Stimulated activated CD4-positive, alpha-beta T cell treated with anti-CD3 and anti-CD28 coated beads, Interleukin-15, amount 100 ng/mL, for 48 hours (primary cell): Measurements from ENCODE around the gene TMEM151A.

Source experiments
- DNase-seq, 2 donors: peaks; one replicate each; pipeline ENCODE4 v3.0.0-alpha.2; 2020; ENCODE audit warnings: low read depth in 2 of 2

Gene TMEM151A

GRCh38 chr11:66283461-66284105 lies 8.1 kb upstream of the TMEM151A start:
- DNase-seq = no peak

- no peak for DNase-seq
These were observed 7.1 kb upstream of the TMEM151A start for GRCh38 chr11:66284526-66285078.

DNA sequence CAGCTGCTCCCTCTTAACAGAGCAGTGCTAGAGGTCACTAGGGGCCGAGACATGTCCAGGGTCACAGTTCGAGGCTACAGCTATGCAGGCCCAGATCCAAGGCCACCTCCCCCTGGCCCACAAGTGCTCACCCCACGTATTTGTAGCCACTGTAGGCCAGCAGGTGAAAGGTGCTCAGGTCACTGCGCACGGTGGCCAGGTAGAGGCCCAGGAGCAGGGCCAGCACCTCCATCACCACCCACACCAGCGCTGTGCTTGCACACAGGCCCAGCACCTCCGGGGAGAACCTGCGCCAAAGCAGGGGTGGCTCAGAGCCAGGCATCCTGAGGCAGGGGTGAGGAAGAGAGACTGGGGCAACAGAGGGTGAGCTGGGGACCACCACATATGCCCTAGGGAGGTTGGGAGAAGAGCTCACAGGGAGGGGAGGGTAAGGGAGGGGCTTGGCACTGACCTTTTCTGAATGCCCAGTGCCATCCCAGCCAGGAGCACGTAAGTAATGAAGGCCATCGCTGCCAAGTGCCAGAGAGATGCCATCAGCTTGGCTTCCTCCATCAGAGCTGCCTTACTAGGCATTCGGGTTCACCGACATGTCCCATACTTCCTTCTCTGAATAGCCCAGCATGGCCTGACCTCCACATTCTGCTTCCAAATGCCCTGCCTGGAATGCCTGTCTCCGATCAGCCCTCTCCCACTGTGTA lies 6.3 kb upstream of the TMEM151A start:
- no peak for DNase-seq

DNA sequence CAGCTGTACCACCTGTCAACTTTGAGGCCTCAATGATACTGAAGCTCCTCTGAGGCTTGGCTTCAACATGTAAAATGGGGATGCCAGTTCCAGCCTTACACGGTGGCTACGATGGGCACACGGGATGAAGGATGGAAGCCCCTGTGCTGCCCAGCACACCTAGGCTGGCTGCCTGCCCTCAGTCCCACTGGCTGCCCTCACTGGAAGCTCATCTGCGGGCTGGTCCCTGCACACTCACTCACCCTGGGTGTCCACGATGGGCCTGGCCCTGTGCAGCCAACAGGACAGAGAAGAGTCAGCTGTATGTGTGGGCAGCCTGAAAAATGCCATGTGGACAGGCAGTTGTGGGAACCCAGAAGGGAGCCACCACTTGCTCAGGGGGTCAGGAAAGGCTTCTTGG lies 5.0 kb upstream of the TMEM151A start:
- DNase-seq = no peak

GRCh38 chr11:66287211-66287888 lies 4.3 kb upstream of the TMEM151A start:
- no peak for DNase-seq

GRCh38 chr11:66287889-66288670 lies 3.6 kb upstream of the TMEM151A start:
- DNase-seq = no peak

- peak; percentile 97 for DNase-seq
These were observed 2.8 kb upstream of the TMEM151A start, which contains the start of gene YIF1A for GRCh38 chr11:66288671-66289547. TSS of gene YIF1A (minus strand) at chr11:66289143. CDS start at chr11:66288985, 158 bp downstream.

DNA sequence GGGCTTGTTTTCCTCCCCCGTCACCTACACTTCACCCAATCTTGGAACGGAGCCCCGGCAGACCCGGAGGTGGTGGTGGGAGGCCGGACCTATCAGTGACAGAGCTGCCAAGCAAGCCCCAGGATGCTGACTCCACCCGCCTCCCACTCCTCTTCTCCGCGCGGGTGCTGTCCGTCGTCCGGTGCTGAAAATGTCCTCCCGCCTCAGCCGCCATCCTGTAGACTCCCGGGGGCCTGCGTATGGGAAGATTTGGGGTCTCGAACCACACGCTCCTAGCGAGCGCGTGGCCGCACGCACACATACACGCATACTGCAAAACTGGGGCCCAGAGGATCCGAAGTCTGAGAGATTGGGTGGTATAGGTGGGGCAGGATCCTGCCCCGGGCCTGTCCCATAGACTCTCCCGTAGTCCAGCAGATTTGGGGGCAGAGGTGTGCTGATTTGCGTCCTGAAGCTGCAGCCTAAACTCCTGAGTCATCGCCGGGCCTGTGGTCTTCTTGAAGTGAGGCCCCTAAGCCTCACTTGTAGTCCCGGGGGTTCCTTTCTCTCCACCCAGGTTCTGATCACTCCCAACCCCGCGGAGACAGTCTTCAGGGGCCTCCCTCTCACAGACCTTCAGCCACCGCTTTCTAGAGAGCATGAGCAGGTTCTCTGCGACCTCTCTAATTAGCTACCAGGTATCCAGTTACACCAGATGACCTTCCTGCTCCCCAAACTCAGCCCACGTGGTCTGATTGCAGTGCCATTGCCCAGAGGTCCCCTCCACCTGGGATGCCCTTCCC lies 2.0 kb upstream of the TMEM151A start:
- DNase-seq = peak; percentile 77 to 80

DNA sequence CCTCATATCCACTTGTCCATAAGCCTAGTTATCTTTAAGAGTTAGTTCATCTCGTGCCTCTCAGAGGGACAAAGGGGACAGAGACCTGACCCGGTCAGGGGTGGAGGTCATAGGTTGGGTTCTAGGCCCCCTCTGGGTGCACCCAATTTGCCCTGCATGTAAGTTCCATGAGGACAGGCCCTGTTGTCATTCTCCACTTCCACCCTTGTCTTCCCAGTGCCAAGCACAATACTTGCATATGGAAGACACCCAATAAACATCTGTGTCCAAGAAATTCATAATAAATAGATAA lies 1.4 kb upstream of the TMEM151A start:
- no peak for DNase-seq

DNA sequence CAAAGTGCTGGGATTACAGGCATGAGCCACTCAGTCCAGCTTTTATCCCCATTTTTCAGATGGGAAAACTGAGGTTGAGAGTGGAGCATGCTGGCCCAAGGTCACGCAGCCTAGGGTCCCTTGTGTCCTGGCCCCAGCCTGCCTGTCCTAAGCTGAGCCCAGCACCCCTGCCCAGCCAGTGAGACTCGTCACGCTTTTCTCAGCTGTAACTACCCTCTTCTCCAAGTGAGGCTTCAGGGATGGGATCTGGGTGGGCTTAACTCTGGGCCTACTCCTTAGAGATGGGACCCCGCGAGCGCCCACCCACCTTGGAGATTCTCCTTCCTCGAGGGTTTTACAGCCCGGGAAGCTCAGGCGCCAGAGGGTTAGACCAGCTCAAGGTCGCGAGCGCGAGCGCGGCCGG lies 390 bp upstream of the TMEM151A start:
- no peak for DNase-seq

DNA sequence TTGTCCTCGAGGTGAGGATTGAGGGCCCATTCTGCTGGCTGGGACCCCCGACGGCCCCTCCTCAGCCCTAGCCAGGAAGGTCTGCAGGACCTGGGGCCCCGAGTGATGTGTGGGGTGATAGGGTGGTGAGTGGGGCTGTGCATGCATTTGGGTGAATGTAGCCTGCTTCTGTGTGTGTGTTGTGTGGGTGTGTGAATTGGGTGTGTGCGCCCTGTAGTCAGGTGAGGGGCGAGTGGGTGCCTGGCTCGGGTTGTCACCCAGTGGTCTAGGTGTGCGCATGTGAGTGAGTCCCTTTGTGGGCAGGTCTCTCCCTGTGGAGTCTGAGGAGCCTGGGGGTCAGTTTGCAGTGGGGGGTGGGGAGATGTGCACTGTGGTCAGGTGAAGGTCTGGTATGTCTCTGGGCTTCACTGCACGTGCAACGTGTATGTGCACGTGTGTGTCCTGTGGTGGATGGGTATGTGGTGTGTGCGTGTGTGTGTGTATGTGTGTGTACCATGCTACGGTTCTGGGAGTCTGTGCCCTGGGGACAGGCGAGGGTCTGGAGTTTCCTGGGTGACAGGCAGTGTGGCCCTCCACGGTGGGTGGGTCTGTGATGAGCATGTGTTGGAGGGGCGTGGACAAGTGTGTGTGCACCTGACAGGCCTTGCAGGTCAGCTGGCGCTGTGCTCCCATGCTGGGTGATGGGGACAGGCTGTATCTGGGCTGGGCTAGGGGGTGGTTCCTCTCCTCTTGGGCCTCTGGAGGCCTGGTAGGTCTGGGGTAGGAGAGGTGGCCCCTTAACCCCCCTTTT lies 1.0 kb downstream of the TMEM151A start:
- DNase-seq = no peak

DNA sequence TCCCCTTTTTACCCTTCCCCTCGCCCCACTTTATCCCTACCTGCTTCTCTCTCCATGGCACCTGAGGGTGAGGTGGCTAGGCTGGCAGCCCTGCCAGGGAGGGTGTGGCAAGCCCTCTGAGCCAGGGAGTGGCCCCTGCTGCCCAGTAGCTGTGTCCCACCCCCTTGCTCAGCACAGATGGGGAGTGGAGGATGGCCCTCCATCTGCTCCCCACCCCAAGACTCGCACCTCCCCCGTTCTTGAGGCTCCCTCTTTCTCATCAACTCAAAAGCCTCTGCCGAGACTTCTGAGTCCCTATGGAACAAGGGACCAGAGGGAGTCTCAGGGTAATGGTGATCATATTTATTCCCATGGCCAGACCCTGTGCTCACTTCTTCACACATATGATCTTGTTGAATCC lies 1.7 kb downstream of the TMEM151A start:
- no peak for DNase-seq

- no peak for DNase-seq
These were observed 2.3 kb downstream of the TMEM151A start for GRCh38 chr11:66293777-66294625.

GRCh38 chr11:66294626-66295620 lies 3.2 kb downstream of the TMEM151A start:
- no peak for DNase-seq

- DNase-seq = no peak
These were observed 5.9 kb downstream of the TMEM151A start for GRCh38 chr11:66297610-66298009.

DNA sequence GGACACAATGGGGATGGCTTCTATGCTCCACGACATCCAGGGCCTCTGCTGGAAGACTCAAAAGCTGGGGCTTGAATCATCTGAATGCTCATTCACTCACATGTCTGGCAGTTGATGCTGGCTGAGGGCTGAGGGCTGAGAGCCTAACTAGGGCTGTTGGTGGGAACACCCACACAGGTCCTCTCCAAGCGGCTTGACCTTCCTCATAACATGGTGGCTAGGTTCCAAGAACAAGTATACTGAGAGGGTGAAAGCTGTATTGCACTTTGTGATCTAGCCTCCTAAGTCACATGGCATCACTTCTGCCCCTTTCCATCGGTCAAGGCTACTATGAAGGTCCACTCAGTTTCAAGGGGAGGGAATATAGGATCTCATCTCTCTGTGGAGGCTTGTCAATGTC lies 7.5 kb downstream of the TMEM151A start:
- DNase-seq = no peak

- no peak for DNase-seq
These were observed 11.0 kb downstream of the TMEM151A start for GRCh38 chr11:66302656-66303055.
